ENCODE data around the gene EVC. TPM values are rescaled to one million over a fixed set of nuclear protein-coding genes. Genes with fewer than 3 reads are reported as not detected.

The EVC gene
- total RNA-seq: 10 to 100 TPM in 1 of 3 donors, 1 to 10 TPM in 2; 1.9 to 24.2 (median 4.6) TPM
- long read RNA-seq, donor 1, full-length matches to known transcripts: 2 of 21 reads
- long read RNA-seq, donor 1, partial matches to known transcripts: 3 of 21 reads
- long read RNA-seq, donor 1, other reads (novel, unspliced or antisense): 16 of 21 reads
- long read RNA-seq, donor 2: 0 reads

DNA sequence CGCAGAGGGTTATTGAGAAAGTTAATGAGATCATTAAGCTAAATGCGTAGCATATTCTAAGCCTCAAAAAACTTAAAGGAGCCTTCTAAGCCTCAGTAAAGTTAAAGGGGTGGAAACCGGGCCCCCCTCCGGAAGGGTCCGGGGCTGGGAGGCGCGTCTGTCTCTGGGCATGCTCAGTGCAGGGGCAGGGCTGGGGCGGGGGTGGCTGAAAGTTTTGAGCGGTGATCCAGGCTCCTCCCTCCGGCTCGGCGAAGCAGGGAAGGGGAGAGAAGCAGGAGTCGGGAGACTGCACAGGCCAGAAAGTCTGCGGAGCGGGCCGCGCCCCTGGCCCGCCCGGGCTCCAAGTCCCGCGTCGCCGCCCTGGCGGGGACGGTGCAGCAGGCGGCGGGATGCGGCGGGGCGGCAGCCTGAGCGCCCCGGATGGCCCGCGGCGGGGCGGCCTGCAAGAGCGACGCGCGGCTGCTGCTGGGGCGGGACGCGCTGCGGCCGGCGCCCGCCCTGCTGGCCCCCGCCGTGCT, at the start of gene EVC:
TSS of gene EVC (plus strand) at position 241 of the 518 bp plus-strand sequence. CDS start at position 421, 180 bp downstream.
- intact Hi-C loops (cut with DNase I, micrococcal nuclease): no loop called here
- peak; percentile 66 for ATAC-seq
- TF ChIP-seq, protein P1, sequence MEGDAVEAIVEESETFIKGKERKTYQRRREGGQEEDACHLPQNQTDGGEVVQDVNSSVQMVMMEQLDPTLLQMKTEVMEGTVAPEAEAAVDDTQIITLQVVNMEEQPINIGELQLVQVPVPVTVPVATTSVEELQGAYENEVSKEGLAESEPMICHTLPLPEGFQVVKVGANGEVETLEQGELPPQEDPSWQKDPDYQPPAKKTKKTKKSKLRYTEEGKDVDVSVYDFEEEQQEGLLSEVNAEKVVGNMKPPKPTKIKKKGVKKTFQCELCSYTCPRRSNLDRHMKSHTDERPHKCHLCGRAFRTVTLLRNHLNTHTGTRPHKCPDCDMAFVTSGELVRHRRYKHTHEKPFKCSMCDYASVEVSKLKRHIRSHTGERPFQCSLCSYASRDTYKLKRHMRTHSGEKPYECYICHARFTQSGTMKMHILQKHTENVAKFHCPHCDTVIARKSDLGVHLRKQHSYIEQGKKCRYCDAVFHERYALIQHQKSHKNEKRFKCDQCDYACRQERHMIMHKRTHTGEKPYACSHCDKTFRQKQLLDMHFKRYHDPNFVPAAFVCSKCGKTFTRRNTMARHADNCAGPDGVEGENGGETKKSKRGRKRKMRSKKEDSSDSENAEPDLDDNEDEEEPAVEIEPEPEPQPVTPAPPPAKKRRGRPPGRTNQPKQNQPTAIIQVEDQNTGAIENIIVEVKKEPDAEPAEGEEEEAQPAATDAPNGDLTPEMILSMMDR (IDR thresholded peaks at IDR 0.05): no peak
- DNase-seq: peak; percentile 62 to 72 (median 70)
- no peak within 1 kb of the TSS for H3K4me3 ChIP-seq
- H3K4me1 ChIP-seq (ENCODE audit: low read depth): no peaks in the 10 kb centered on the region
- H3K36me3 ChIP-seq (ENCODE audit: low read depth): no peaks in the 10 kb centered on the region
- peaks cover 9% of the 10 kb centered on the region for H3K9me3 ChIP-seq

DNA sequence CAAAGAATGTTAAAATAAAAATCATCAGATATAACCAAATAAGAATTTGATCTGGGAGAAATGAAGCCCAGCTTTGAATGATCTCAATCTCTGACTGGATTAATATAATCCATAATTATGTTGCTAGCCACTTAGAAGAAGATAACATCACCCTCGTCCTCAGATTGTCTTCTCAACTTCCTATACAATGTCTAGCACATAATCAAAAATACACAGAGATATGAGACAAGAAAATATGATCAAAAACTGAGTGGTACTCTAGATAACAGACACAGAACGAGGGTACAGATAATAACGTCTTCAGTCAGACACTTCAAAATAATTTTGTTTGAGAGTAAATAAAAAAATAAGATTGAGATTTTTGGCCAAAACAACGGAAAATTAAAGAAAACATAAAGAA, 49.8 kb upstream of the EVC start:
- Histone ChIP-seq H3K4me3 (no peak overlapping the region), H3K36me3 (ENCODE audit: low read depth) (no peaks in the 10 kb centered on the region), H3K9me3 (no peaks in the 10 kb centered on the region), H3K4me1 (ENCODE audit: low read depth) (no peaks in the 10 kb centered on the region)
- TF ChIP-seq, protein P1 (IDR thresholded peaks at IDR 0.05): no peak
- DNase-seq (no peak), ATAC-seq (no peak)
- intact Hi-C loops (cut with DNase I, micrococcal nuclease): no loop called here

DNA sequence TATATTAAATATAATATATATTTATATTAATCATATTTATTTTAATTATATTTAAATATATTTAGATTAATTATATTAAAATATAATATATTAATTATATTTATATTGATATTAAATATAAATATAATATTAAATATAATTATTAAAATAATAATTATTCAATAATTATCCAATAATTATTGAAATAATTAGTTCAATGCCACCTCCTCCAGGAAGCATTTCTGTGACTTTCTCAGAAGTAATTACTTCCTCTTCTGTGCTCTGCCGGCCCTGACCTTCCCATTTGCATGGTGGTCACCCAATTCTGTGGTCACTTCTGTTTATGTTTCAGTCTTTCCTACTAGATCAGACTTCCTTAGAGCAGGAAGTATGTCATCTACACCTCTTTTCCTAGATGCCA, 48.4 kb upstream of the EVC start:
- DNase-seq (no peak), ATAC-seq (no peak)
- Histone ChIP-seq H3K4me1 (ENCODE audit: low read depth) (no peaks in the 10 kb centered on the region), H3K4me3 (no peak overlapping the region), H3K9me3 (no peaks in the 10 kb centered on the region), H3K36me3 (ENCODE audit: low read depth) (no peaks in the 10 kb centered on the region)
- TF ChIP-seq, protein P1 (IDR thresholded peaks at IDR 0.05): no peak
- intact Hi-C loops (cut with DNase I, micrococcal nuclease): no loop called here

DNA sequence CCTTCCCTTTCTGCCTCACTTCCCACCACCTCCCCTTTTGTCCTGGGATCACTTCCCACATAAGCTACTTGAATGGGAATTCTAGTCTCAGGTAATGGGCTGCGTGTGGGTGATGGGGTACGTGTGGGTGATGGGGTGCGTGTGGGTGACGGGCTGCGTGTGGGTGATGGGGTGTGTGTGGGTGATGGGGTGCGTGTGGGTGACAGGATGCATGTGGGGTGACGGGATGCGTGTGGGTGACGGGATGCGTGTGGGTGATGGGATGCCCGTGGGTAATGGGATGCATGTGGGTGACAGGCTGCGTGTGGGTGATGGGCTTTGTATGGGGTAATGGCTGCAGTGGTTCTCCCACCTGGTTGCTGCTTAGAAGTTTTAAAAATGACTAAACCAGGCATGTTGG, 46.2 kb upstream of the EVC start:
- no peak for ATAC-seq
- TF ChIP-seq, protein P1 (IDR thresholded peaks at IDR 0.05): no peak
- DNase-seq: no peak
- Histone ChIP-seq H3K4me3 (no peak overlapping the region), H3K4me1 (ENCODE audit: low read depth) (no peaks in the 10 kb centered on the region), H3K36me3 (ENCODE audit: low read depth) (no peaks in the 10 kb centered on the region), H3K9me3 (no peaks in the 10 kb centered on the region)
- intact Hi-C loops (cut with DNase I, micrococcal nuclease): no loop called here

DNA sequence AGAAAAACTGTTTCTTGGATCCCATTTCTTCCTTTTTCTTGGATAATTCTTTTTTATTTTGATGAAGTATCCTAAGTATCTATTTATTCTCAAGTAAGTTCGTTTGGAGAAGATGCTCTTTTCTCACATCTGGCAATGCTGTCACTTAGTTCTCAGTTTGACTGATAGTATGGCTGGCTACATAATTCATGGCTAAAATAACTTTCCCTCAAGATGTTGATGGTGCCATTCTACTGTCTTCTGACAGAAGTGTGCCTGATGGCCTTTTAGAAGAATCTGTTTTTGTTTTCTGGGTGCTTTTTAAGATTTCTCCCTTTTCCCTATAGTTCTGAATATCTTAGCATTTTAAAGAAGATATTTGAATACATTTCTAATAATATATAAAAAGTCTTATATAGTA, 44.3 kb upstream of the EVC start:
- TF ChIP-seq, protein P1 (IDR thresholded peaks at IDR 0.05): no peak
- H3K4me1 ChIP-seq (ENCODE audit: low read depth): no peaks in the 10 kb centered on the region
- H3K4me3 ChIP-seq: no peak overlapping the region
- ATAC-seq (no peak), DNase-seq (no peak)
- H3K9me3 ChIP-seq: no peaks in the 10 kb centered on the region
- intact Hi-C loops (cut with DNase I, micrococcal nuclease): no loop called here
- H3K36me3 ChIP-seq (ENCODE audit: low read depth): no peaks in the 10 kb centered on the region
